IMR-90 (cell line): ENCODE measurements around the gene TWIST2. TPM values are rescaled to one million over a fixed set of nuclear protein-coding genes. Genes with fewer than 3 reads are reported as not detected.
A peak's percentile ranks its signal among the peaks of the same experiment; 100 is the strongest.

Experiments used
- ATAC-seq: fragments of 200-7000 bp; cut with Tn5 transposase; 2 replicates; pipeline ENCODE4 v1.9.1; 2020; ENCODE audit warnings: low read depth, mild to moderate bottlenecking, moderate library complexity
- BruUV-seq: library from RNA; stranded (reverse); fragments of 400-500 nt; replicated peaks from 2 replicates; lab custom pipeline; 2021; lab: Mats Ljungman, UMichigan
- CTCF ChIA-PET: fragments of 300-600 bp; formaldehyde crosslinking; extraction: SDS; loops from one replicate; lab custom pipeline; 2021; ENCODE audit warnings: antibody characterized with exemption; lab: Yijun Ruan, JAX
- POLR2A ChIA-PET: fragments of 300-600 bp; sonication (Branson Sonifier 250); formaldehyde crosslinking; loops from one replicate; lab custom pipeline; 2022; ENCODE audit warnings: antibody characterized with exemption; ENCODE audit not compliant: unreplicated experiment; lab: Charles Lee
- DNase-seq: peaks from one replicate; pipeline ENCODE4 v3.0.0; 2013
- H2AFZ ChIP-seq: replicated peaks from 2 replicates; pipeline ENCODE3; 2013; ENCODE audit warnings: low read length, mild to moderate bottlenecking; ENCODE audit not compliant: poor library complexity
- H2AK5ac ChIP-seq: 2 replicates; pipeline ENCODE4 v1.6.1; 2013; ENCODE audit warnings: low read depth, low read length, inconsistent platforms
- H2AK9ac ChIP-seq: replicated peaks from 2 replicates; pipeline ENCODE3; 2013; ENCODE audit warnings: mild to moderate bottlenecking, low read depth, low read length, moderate library complexity; ENCODE audit not compliant: poor library complexity
- H2BK120ac ChIP-seq: 2 replicates; pipeline ENCODE4 v1.6.1; 2013; ENCODE audit warnings: low read depth, low read length, inconsistent platforms
- H2BK15ac ChIP-seq: 3 replicates; pipeline ENCODE4 v1.6.1; 2013; ENCODE audit warnings: low read depth, low read length, inconsistent platforms
- H2BK20ac ChIP-seq: 2 replicates; pipeline ENCODE4 v1.6.1; 2013; ENCODE audit warnings: low read depth, mild to moderate bottlenecking, inconsistent platforms, low read length, moderate library complexity
- H2BK5ac ChIP-seq: 2 replicates; pipeline ENCODE4 v1.6.1; 2013; ENCODE audit warnings: mild to moderate bottlenecking, low read depth, low read length, inconsistent platforms; ENCODE audit not compliant: poor library complexity, severe bottlenecking
- H3K14ac ChIP-seq: replicated peaks from 2 replicates; pipeline ENCODE4 v1.6.1; 2013; ENCODE audit warnings: low read depth, low read length, inconsistent platforms
- H3K18ac ChIP-seq: 2 replicates; pipeline ENCODE4 v1.6.1; 2013; ENCODE audit warnings: low read depth, low read length, control low read depth
- H3K23ac ChIP-seq: 2 replicates; pipeline ENCODE4 v1.6.1; 2013; ENCODE audit warnings: low read depth, low read length, inconsistent platforms
- H3K27ac ChIP-seq: 2 replicates; pipeline ENCODE4 v1.5.1; 2013; ENCODE audit warnings: mild to moderate bottlenecking, control low read depth, low read length; ENCODE audit not compliant: insufficient read depth
- H3K27me3 ChIP-seq: 2 replicates; pipeline ENCODE4 v1.6.1; 2013; ENCODE audit warnings: low read length; ENCODE audit not compliant: control insufficient read depth, insufficient read depth
- H3K36me3 ChIP-seq: 2 replicates; pipeline ENCODE4 v1.6.1; 2013; ENCODE audit warnings: low read length, mixed read lengths; ENCODE audit not compliant: control insufficient read depth, insufficient read depth
- H3K4ac ChIP-seq: 2 replicates; pipeline ENCODE4 v1.6.1; 2013; ENCODE audit warnings: low read depth, low read length, inconsistent platforms
- H3K4me1 ChIP-seq: 2 replicates; pipeline ENCODE4 v1.6.1; 2013; ENCODE audit warnings: low read length, mixed read lengths; ENCODE audit not compliant: control insufficient read depth, insufficient read depth
- H3K4me2 ChIP-seq: 2 replicates; pipeline ENCODE4 v1.6.1; 2013; ENCODE audit warnings: low read depth, mild to moderate bottlenecking, control low read depth, low read length, moderate library complexity
- H3K4me3 ChIP-seq: 2 replicates; pipeline ENCODE4 v1.5.1; 2013; ENCODE audit warnings: low read depth, mild to moderate bottlenecking, control low read depth, low read length, moderate library complexity; ENCODE audit not compliant: insufficient read depth
- H3K56ac ChIP-seq: 2 replicates; pipeline ENCODE4 v1.6.1; 2013; ENCODE audit warnings: low read length, inconsistent platforms; ENCODE audit not compliant: insufficient read depth; ENCODE audit errors: extremely low read depth
- H3K79me1 ChIP-seq, 2 experiments: 2 replicates each; pipeline ENCODE4 v1.6.1; 2013; ENCODE audit warnings: low read length in 2 of 2, inconsistent platforms in 1 of 2, low read depth in 1 of 2
- H3K9ac ChIP-seq: 2 replicates; pipeline ENCODE4 v1.6.1; 2013; ENCODE audit warnings: low read depth, low read length, control low read depth
- H3K9me1 ChIP-seq: 2 replicates; pipeline ENCODE4 v1.6.1; 2013; ENCODE audit warnings: low read length, inconsistent platforms; ENCODE audit not compliant: insufficient read depth
- H3K9me3 ChIP-seq: 2 replicates; pipeline ENCODE4 v1.6.1; 2013; ENCODE audit warnings: low read length; ENCODE audit not compliant: control insufficient read depth, insufficient read depth
- H4K20me1 ChIP-seq: 2 replicates; pipeline ENCODE4 v1.6.1; 2013; ENCODE audit warnings: low read length, inconsistent platforms; ENCODE audit not compliant: insufficient read depth
- H4K5ac ChIP-seq: 2 replicates; pipeline ENCODE4 v1.6.1; 2013; ENCODE audit warnings: mild to moderate bottlenecking, low read depth, low read length, control low read depth
- H4K8ac ChIP-seq, 2 experiments: 2 replicates each; pipeline ENCODE4 v1.6.1; 2013; ENCODE audit warnings: low read depth in 2 of 2, low read length in 2 of 2, control low read depth in 1 of 2, inconsistent platforms in 1 of 2
- H4K91ac ChIP-seq: 2 replicates; pipeline ENCODE4 v1.6.1; 2013; ENCODE audit warnings: low read depth, low read length, inconsistent platforms; ENCODE audit not compliant: insufficient read depth
- BHLHE40 ChIP-seq: fragments of 150-350 bp; IDR thresholded peaks from 2 replicates; pipeline ENCODE4 v1.6.1; 2016; ENCODE audit warnings: mild to moderate bottlenecking, low read depth, low read length
- CEBPB ChIP-seq: IDR thresholded peaks from 2 replicates; pipeline ENCODE4 v1.6.1; 2012; ENCODE audit warnings: low read depth, low read length, improper control_type of control experiment
- CHD1 ChIP-seq: IDR thresholded peaks from 2 replicates; pipeline ENCODE4 v1.6.1; 2012; ENCODE audit warnings: low read depth, low read length, improper control_type of control experiment
- FOS ChIP-seq: fragments of 150-350 bp; IDR thresholded peaks from 2 replicates; pipeline ENCODE4 v1.6.1; 2016; ENCODE audit warnings: low read depth, low read length
- MAFK ChIP-seq: IDR thresholded peaks from 2 replicates; pipeline ENCODE4 v1.6.1; 2012; ENCODE audit warnings: low read depth, low read length, improper control_type of control experiment
- MXI1 ChIP-seq: IDR thresholded peaks from 2 replicates; pipeline ENCODE4 v1.6.1; 2012; ENCODE audit warnings: low read depth, mild to moderate bottlenecking, low read length, moderate library complexity, borderline replicate concordance
- NFE2L2 ChIP-seq: fragments of 150-350 bp; IDR thresholded peaks from 2 replicates; pipeline ENCODE4 v1.6.1; 2016; ENCODE audit warnings: low read depth, mild to moderate bottlenecking, low read length
- POLR2A ChIP-seq: IDR thresholded peaks from 2 replicates; pipeline ENCODE4 v1.6.1; 2012; ENCODE audit warnings: mild to moderate bottlenecking, low read depth, low read length
- RAD21 ChIP-seq: IDR thresholded peaks from 2 replicates; pipeline ENCODE4 v1.6.1; 2012; ENCODE audit warnings: low read length, improper control_type of control experiment
- RCOR1 ChIP-seq: IDR thresholded peaks from 2 replicates; pipeline ENCODE4 v1.6.1; 2012; ENCODE audit warnings: mild to moderate bottlenecking, low read length, improper control_type of control experiment; ENCODE audit not compliant: insufficient replicate concordance
- RFX5 ChIP-seq: IDR thresholded peaks from 2 replicates; pipeline ENCODE4 v1.8.0; 2012; ENCODE audit warnings: low read depth, mild to moderate bottlenecking, low read length, moderate library complexity
- SMC3 ChIP-seq: fragments of 150-350 bp; IDR thresholded peaks from 2 replicates; pipeline ENCODE4 v1.6.1; 2016; ENCODE audit warnings: low read depth, mild to moderate bottlenecking, antibody characterized with exemption, low read length, moderate library complexity
- WGBS, 2 experiments: methylation state at CpG; one replicate each; pipeline versions ENCODE4 v1.1.5 to v1.1.7; 2013; ENCODE audit warnings: missing lambda C conversion rate in 2 of 2; ENCODE audit not compliant: insufficient read length in 1 of 2; ENCODE audit errors: extremely low coverage in 2 of 2; 5-methylcytosine and 5-hydroxymethylcytosine counted together
- dilution Hi-C: fragments of 300-500 bp; cut with HindIII; formaldehyde crosslinking; loops from one replicate; pipeline ENCODE4 v1.14.3; 2018; ENCODE audit warnings: low sequenced_read_pairs; ENCODE audit not compliant: unreplicated experiment
- in situ Hi-C: fragments of 300-500 bp; cut with MboI; formaldehyde crosslinking; loops from 3 replicates; pipeline ENCODE4 v1.14.3; 2019; ENCODE audit warnings: low sequenced_read_pairs, inconsistent platforms, mixed read lengths
- intact Hi-C: fragments of 100-400 bp; cut with micrococcal nuclease; formaldehyde crosslinking; loops from 2 replicates; pipeline ENCODE4 v1.10.0; 2022
- polyA plus RNA-seq, 3 experiments: library from polyadenylated mRNA; depleted of rRNA; stranded (reverse); fragments of >200 nt; gene quantifications; 2 replicates each; pipeline ENCODE4 v1.2.3, GENCODE V29; 2012; ENCODE audit warnings: low replicate concordance in 1 of 3
- total RNA-seq: library from RNA; depleted of rRNA; stranded (reverse); fragments of >200 nt; gene quantifications from 2 replicates; pipeline ENCODE4 v1.2.3, GENCODE V29; 2012
- TF ChIP-seq, protein P1 (sequence below): fragments of 150-350 bp; IDR thresholded peaks from 2 replicates; pipeline ENCODE4 v1.6.1; 2016; ENCODE audit warnings: low read depth, mild to moderate bottlenecking, low read length, moderate library complexity, borderline replicate concordance
- TF ChIP-seq, protein P2 (sequence below): fragments of 150-350 bp; IDR thresholded peaks from 2 replicates; pipeline ENCODE4 v1.6.1; 2017; ENCODE audit warnings: mild to moderate bottlenecking, antibody characterized with exemption, low read length, low read depth
- TF ChIP-seq, protein P3 (sequence below): conservative IDR thresholded peaks from 2 replicates; pipeline ENCODE4 v1.5.1; 2012; ENCODE audit warnings: mild to moderate bottlenecking, low read depth, low read length, improper control_type of control experiment

The TWIST2 gene
- total and polyA plus RNA-seq, 2 of the 4 experiments (the other 2 are of a cell fraction), result 9.3 to 33.6 TPM

DNA sequence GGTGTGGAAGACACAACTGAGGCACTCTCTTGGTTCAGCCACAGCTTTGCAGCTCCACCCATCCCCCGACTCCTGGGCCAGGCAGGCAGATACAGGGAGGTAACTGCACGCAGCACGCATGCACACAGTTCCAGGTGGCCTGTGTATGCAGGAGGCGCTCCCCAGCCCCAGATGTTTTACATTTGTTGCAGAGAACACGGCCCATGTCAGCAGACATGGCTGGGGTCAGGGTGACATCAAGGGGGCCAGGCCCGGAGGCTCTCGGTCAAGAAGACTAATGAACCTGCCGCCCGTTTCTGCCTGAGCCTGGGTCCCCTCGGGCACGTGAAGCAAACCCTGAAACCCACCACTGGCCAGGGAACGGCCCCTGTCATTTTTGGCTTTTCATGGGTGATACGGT lies 57.3 kb downstream of the TWIST2 start:
- no peak overlapping the region for H3K4me2 ChIP-seq
- H3K27me3 ChIP-seq, result no peaks in the 10 kb centered on the region
- no TSS peak for BruUV-seq
- H2BK15ac ChIP-seq, result no peak overlapping the region
- H3K36me3 ChIP-seq, result peaks cover 7% of the 10 kb centered on the region
- H3K27ac ChIP-seq, result no peak overlapping the region
- H2BK120ac ChIP-seq, result no peak overlapping the region
- peaks cover 47 to 68% of the 10 kb centered on the region in 2 experiments for H3K79me1 ChIP-seq
- WGBS, 2 experiments, result 55% methylated on average over 4 of the region's 13 CpGs; no CpG with 5 or more reads in 1 of the 2 experiments
- ChIA-PET POLR2A (no interaction called here), CTCF (no interaction called here)
- H3K56ac ChIP-seq, result no peak overlapping the region
- no peak overlapping the region for H3K9ac ChIP-seq
- H2AFZ ChIP-seq, result no peak overlapping the region
- H4K20me1 ChIP-seq, result peaks cover 43% of the 10 kb centered on the region
- H4K5ac ChIP-seq, result no peak overlapping the region
- no peak overlapping the region for H2BK20ac ChIP-seq
- H3K18ac ChIP-seq, result no peak overlapping the region
- H3K23ac ChIP-seq, result no peak overlapping the region
- H3K4me1 ChIP-seq, result peaks cover 12% of the 10 kb centered on the region
- no peak overlapping the region for H4K91ac ChIP-seq
- H3K14ac ChIP-seq, result no peak overlapping the region
- TF ChIP-seq RFX5 (no peak), CEBPB (no peak), FOS (no peak), RAD21 (no peak), MAFK (no peak), NFE2L2 (no peak), MXI1 (no peak), BHLHE40 (no peak), RCOR1 (no peak), SMC3 (no peak), POLR2A (no peak), CHD1 (no peak)
- TF ChIP-seq, protein P1, sequence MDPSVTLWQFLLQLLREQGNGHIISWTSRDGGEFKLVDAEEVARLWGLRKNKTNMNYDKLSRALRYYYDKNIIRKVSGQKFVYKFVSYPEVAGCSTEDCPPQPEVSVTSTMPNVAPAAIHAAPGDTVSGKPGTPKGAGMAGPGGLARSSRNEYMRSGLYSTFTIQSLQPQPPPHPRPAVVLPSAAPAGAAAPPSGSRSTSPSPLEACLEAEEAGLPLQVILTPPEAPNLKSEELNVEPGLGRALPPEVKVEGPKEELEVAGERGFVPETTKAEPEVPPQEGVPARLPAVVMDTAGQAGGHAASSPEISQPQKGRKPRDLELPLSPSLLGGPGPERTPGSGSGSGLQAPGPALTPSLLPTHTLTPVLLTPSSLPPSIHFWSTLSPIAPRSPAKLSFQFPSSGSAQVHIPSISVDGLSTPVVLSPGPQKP, result no peak
- TF ChIP-seq, protein P2, sequence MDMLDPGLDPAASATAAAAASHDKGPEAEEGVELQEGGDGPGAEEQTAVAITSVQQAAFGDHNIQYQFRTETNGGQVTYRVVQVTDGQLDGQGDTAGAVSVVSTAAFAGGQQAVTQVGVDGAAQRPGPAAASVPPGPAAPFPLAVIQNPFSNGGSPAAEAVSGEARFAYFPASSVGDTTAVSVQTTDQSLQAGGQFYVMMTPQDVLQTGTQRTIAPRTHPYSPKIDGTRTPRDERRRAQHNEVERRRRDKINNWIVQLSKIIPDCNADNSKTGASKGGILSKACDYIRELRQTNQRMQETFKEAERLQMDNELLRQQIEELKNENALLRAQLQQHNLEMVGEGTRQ, result no peak
- TF ChIP-seq, protein P3, sequence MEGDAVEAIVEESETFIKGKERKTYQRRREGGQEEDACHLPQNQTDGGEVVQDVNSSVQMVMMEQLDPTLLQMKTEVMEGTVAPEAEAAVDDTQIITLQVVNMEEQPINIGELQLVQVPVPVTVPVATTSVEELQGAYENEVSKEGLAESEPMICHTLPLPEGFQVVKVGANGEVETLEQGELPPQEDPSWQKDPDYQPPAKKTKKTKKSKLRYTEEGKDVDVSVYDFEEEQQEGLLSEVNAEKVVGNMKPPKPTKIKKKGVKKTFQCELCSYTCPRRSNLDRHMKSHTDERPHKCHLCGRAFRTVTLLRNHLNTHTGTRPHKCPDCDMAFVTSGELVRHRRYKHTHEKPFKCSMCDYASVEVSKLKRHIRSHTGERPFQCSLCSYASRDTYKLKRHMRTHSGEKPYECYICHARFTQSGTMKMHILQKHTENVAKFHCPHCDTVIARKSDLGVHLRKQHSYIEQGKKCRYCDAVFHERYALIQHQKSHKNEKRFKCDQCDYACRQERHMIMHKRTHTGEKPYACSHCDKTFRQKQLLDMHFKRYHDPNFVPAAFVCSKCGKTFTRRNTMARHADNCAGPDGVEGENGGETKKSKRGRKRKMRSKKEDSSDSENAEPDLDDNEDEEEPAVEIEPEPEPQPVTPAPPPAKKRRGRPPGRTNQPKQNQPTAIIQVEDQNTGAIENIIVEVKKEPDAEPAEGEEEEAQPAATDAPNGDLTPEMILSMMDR, result no peak
- DNase-seq (no peak), ATAC-seq (no peak)
- H2AK5ac ChIP-seq, result no peak overlapping the region
- dilution Hi-C loops (no loop called here), intact Hi-C loops (no loop called here), in situ Hi-C loops (no loop called here)
- H3K9me3 ChIP-seq, result no peaks in the 10 kb centered on the region
- no peak overlapping the region for H4K8ac ChIP-seq
- no peak overlapping the region for H3K4ac ChIP-seq
- no peak overlapping the region for H2BK5ac ChIP-seq
- no peak overlapping the region for H3K4me3 ChIP-seq
- peaks cover 60% of the 10 kb centered on the region for H3K9me1 ChIP-seq
- peak overlapping the region; percentile 55 for H2AK9ac ChIP-seq
